Measurements from ENCODE around the gene KCNQ2.

DNA sequence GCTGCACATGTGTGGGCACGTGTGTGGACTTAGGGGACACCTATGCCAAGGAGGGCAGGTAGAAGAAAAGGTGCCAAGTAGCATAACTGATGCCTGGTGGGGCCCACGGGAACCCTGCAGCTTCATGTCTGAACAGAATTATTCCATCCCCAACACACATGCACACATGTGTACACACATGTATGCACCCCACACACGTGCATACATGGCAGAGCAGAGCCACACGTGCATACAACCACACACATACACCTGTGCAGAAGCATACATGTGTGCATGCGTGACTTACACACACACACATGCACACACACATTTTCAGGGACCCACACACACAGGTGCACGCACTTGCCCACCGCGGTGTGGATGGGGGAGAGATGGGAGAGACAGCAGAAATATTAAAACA is 59.6 kb downstream of the KCNQ2 start:
- TF ChIP-seq, protein P1, sequence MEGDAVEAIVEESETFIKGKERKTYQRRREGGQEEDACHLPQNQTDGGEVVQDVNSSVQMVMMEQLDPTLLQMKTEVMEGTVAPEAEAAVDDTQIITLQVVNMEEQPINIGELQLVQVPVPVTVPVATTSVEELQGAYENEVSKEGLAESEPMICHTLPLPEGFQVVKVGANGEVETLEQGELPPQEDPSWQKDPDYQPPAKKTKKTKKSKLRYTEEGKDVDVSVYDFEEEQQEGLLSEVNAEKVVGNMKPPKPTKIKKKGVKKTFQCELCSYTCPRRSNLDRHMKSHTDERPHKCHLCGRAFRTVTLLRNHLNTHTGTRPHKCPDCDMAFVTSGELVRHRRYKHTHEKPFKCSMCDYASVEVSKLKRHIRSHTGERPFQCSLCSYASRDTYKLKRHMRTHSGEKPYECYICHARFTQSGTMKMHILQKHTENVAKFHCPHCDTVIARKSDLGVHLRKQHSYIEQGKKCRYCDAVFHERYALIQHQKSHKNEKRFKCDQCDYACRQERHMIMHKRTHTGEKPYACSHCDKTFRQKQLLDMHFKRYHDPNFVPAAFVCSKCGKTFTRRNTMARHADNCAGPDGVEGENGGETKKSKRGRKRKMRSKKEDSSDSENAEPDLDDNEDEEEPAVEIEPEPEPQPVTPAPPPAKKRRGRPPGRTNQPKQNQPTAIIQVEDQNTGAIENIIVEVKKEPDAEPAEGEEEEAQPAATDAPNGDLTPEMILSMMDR (IDR thresholded peaks at IDR 0.05) = no peak
- TF ChIP-seq POLR2A (IDR thresholded peaks at IDR 0.05) = no peak
